Heart left ventricle (tissue), 16 donors: ENCODE data around the gene MACO1. TPM values are rescaled to one million over a fixed set of nuclear protein-coding genes. Genes with fewer than 3 reads are reported as not detected.
"Not testable (repeated sequence)": the region's sequence is repeated elsewhere in the genome, so short reads cannot be mapped to it uniquely, and the experiment has no call there.

ENCODE experiments used
- ATAC-seq, 4 donors: fragments of 200-7000 bp; cut with Tn5 transposase; one replicate each; pipeline ENCODE4 v1.9.1; 2020 to 2022; ENCODE audit warnings: moderate library complexity in 4 of 4, mild to moderate bottlenecking in 3 of 4, moderate number of reproducible peaks in 1 of 4
- DNase-seq, 5 donors: peaks; one replicate each; pipeline ENCODE4 v3.0.0-alpha.2; 2020
- H3K27ac ChIP-seq, 12 donors: fragments of 200-600 bp; sonication (generic) in 4 of 12; one replicate each; pipeline versions ENCODE4 v1.5.0 to v1.8.0; 2016 to 2022; ENCODE audit warnings: mild to moderate bottlenecking in 2 of 12
- H3K27me3 ChIP-seq, 9 donors: fragments of 200-600 bp; sonication (generic) in 2 of 9; one replicate each; pipeline versions ENCODE4 v1.5.1 to v1.8.0; 2016 to 2022; ENCODE audit warnings: mild to moderate bottlenecking in 3 of 9
- H3K36me3 ChIP-seq, 9 donors: fragments of 200-600 bp; sonication (generic) in 2 of 9; one replicate each; pipeline versions ENCODE4 v1.5.0 to v1.8.0; 2018 to 2022; ENCODE audit warnings: mild to moderate bottlenecking in 2 of 9
- H3K4me1 ChIP-seq, 12 donors: fragments of 200-600 bp; sonication (generic) in 4 of 12; one replicate each; pipeline versions ENCODE4 v1.5.0 to v1.8.0; 2016 to 2022; ENCODE audit warnings: mild to moderate bottlenecking in 3 of 12
- H3K4me3 ChIP-seq, 12 donors: fragments of 200-600 bp; sonication (generic) in 4 of 12; one replicate each; pipeline versions ENCODE4 v1.5.0 to v1.8.0; 2017 to 2022; ENCODE audit warnings: mild to moderate bottlenecking in 9 of 12, moderate library complexity in 4 of 12
- H3K9me3 ChIP-seq, 12 donors: fragments of 200-600 bp; sonication (generic) in 4 of 12; one replicate each; pipeline versions ENCODE4 v1.5.0 to v1.8.0; 2016 to 2022; ENCODE audit warnings: mild to moderate bottlenecking in 1 of 12
- POLR2A ChIP-seq, 2 donors: fragments of 450-650 bp; IDR thresholded peaks; one replicate each; pipeline ENCODE4 v1.6.1; 2017; ENCODE audit warnings: antibody characterized with exemption in 2 of 2, mild to moderate bottlenecking in 2 of 2, moderate library complexity in 2 of 2
- WGBS, 4 donors: extraction: QIAGEN DNeasy Blood & Tissue Kit in 2 of 4; methylation state at CpG; one replicate each; pipeline versions ENCODE4 v1.1.5 to v1.1.7; 2013 to 2018; 5-methylcytosine and 5-hydroxymethylcytosine counted together
- intact Hi-C, 10 donors: fragments of 100-400 bp; cut with DNase I; formaldehyde crosslinking; loops; one replicate each; pipeline versions ENCODE4 v1.11.1 to v1.14.2; 2022
- polyA plus RNA-seq, 2 donors: library from polyadenylated mRNA; stranded (reverse); fragments of 200-250 nt; gene quantifications; one replicate each; pipeline ENCODE4 v1.2.3, GENCODE V29; 2013
- total RNA-seq, 9 donors: library from RNA; depleted of rRNA in 2 of 9; stranded (reverse); fragments of >200 nt in 2 of 9; fragmentation: NEBNext Ultra II Directional in 3 of 9; extraction: Animal tissue kit (Norgen Biotek cat#: 25700) in 3 of 9; gene quantifications; one replicate each; pipeline versions ENCODE4 v1.1.0 to v1.2.4, GENCODE V29; 2016 to 2023
- TF ChIP-seq, protein P1 (sequence below), 12 donors: fragments of 200-600 bp; sonication (generic) in 4 of 12; IDR thresholded peaks; one replicate each; pipeline versions ENCODE4 v1.5.0 to v1.8.0; 2018 to 2022; ENCODE audit warnings: antibody characterized with exemption in 12 of 12, mild to moderate bottlenecking in 5 of 12
- donor health status: ischemic (EF 13 %, LVEDD 7.1; RV severe dilation, severe dysfunction).
- donor health status: healthy with polysubstance abuse.
- donor health status: DM: no; HTN: yes; CAD: no.
- donor health status: DM: no; HTN: no; CAD: no.
- donor health status: ischemic (EF 25% LVEDD 6.9; RV normal size, moderate dysfunction).
- donor health status: ischemic (EF 25% LVEDD 5.7; RV mildly dilated, moderate dysfunction).
- donor health status: healthy.
- donor health status: DM: yes; HTN: yes; CAD: no.
- donor health status: ischemic (EF 35%, LVEDD 5.7; RV mildly dilated, moderate dysfunction).
- donor health status: nonischemic (EF 11% LVEDD 7.7; RV severe dilation, severe dysfunction).
- donor health status: DM: yes; HTN: yes; CAD: no.
- donor health status: PGD.
- donor health status: ischemic (EF 29% LVEDD 5.4; RV normal size, mild dysfunction).
- donor health status: nonischemic (EF 23%, LVEDD 6.1; RV moderate dilation, normal function).

MACO1 gene
- total and polyA plus RNA-seq, 11 donors, result 5.8 to 21.0 (median 14.0) TPM

DNA sequence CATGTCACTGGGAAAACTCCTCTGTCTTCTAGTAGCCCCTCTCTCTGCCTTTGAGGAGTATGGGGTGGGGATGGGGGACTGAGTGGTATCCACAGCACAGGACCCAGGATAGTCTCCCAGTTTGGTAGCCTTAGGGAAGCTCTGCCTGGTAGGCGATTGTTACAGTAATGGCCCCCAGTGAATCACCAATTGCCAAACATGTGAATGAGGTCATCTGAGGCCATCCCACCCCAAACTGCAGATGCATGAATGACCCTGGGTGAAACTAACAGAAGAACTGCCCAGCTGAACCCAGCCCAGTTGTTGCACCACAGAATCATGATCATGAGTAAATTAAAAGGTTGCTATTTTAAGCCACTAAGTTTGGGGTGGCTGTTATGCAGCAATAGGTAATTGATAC is 16.1 kb upstream of the MACO1 start:
- not testable (repeated sequence) for DNase-seq
- intact Hi-C loops, result loop anchor here in 2 of 10 donors (5.0 kb wide), 1 partner anchor 127 kb away; no protein-coding TSS in a partner anchor
- 94 to 100% (median 100%) methylated on average over 1 of the region's 1 CpG; no CpG with 5 or more reads in 1 of the 4 donors for WGBS, 4 donors

DNA sequence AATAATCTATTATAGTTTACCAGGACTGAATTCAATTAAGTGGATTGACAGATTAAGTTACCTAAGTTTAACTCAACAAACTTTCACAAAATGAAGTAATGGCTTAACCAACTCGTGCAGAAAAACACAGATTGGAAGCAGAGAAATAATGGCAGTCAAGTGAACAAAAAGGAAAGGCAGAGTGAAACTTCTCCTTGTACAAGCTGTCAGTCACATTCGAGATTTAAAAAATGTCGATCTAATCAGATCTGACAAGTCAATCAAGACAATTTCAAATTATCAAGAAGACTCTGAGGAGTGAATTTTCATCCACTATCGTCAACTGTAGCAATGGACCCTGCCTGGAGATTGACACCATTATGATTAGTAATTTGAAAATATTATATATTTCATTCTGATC is 13.4 kb upstream of the MACO1 start:
- H3K27ac ChIP-seq, DNase-seq, H3K27me3 ChIP-seq, H3K36me3 ChIP-seq, H3K4me1 ChIP-seq, intact Hi-C loops, ATAC-seq, H3K9me3 ChIP-seq, H3K4me3 ChIP-seq: not testable (repeated sequence)
- 80 to 88% (median 85%) methylated on average over 4 of the region's 4 CpGs for WGBS, 4 donors

More for the DNA sequence above, 16.1 kb upstream of the MACO1 start:
- not testable (repeated sequence) for H3K4me1 ChIP-seq, H3K4me3 ChIP-seq, H3K27me3 ChIP-seq, H3K9me3 ChIP-seq, H3K27ac ChIP-seq, H3K36me3 ChIP-seq, ATAC-seq

DNA sequence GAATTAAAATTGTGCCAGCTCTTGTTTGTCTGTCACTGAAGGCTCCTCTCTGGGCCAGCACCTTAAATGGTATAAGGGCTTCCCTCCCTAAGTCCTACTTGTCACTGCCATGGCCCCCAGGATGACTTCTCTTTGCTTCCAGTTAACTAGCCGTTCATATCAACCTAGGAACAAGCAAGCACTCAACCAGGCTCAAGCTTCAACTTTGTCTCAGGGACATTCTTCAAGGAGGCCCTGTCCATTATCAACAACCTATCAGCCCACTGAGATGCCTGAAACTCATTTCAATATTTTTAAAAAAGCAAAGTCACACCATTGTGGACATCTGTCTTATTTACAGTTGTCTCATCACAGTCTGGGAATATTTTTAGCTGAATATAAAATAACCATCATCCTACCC is 11.4 kb upstream of the MACO1 start:
- ATAC-seq, H3K27me3 ChIP-seq, intact Hi-C loops, H3K4me3 ChIP-seq, H3K4me1 ChIP-seq, DNase-seq, H3K27ac ChIP-seq, H3K36me3 ChIP-seq, H3K9me3 ChIP-seq: not testable (repeated sequence)
- 88 to 100% (median 96%) methylated on average over 1 of the region's 1 CpG for WGBS, 4 donors

DNA sequence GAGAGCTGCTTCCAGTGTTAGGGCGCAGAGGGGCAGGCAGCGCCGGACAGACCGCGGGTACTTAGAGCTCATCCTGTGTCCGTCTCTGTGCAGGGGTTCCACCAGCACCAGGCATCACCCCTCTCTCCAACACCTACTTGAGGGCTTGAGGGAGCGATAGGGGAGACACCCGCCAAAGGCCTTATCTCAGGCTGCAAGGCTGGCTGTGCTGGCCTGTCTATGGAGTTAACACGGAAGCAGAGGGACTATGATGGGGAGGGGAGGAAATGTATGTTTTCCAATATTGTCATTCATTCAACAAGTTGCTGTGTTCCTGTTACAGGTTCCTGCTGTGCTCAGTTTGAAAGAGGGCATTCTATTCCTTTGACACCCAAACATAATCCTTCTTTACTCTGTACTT is 10.0 kb upstream of the MACO1 start, which contains the start of gene RHCE:
Gene RHCE (minus strand): TSS at position 111 of the 400 bp plus-strand sequence. CDS start 39 bp downstream, at position 72.
- H3K9me3 ChIP-seq, H3K27ac ChIP-seq, H3K4me1 ChIP-seq, H3K4me3 ChIP-seq, DNase-seq, H3K36me3 ChIP-seq, ATAC-seq, H3K27me3 ChIP-seq: not testable (repeated sequence)
- WGBS, 4 donors, result 83 to 90% (median 85%) methylated on average over 9 of the region's 9 CpGs
- intact Hi-C loops, result loop anchor here in 2 of 10 donors (10.0 kb wide), 2 partner anchors 194 to 384 kb away; partner anchors contain the start of genes MAN1C1 (in 1 of the 2) and SELENON (in 1 of the 2)

DNA sequence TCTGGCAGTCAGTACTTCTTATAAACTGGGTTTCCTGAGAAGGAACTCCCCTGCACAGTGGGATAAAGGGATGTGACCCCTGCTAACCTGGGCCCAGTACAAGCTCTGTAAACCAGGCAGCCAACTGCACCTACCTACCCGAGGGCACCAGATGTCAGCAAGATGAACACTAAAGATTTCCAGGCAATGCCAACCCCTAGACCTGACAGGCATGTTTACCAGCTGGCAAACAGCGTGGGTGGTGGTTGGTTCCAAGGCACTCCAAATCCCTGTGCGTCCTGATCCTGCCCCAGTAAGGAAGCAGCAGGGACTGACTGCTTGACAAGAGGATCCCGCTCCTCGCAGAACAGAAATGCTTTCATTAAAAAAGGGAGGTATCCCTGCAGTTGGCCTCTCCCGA is 7.5 kb upstream of the MACO1 start:
- not testable (repeated sequence) for H3K27ac ChIP-seq, ATAC-seq, H3K9me3 ChIP-seq, H3K4me3 ChIP-seq, H3K4me1 ChIP-seq, DNase-seq, H3K27me3 ChIP-seq, H3K36me3 ChIP-seq
- 82 to 89% (median 84%) methylated on average over 5 to 6 of the region's 6 CpGs for WGBS, 4 donors
- intact Hi-C loops, result loop anchor here in 2 of 10 donors (10.0 kb wide), 2 partner anchors 192 to 382 kb away; partner anchors contain the start of genes MAN1C1 (in 1 of the 2) and SELENON (in 1 of the 2)

DNA sequence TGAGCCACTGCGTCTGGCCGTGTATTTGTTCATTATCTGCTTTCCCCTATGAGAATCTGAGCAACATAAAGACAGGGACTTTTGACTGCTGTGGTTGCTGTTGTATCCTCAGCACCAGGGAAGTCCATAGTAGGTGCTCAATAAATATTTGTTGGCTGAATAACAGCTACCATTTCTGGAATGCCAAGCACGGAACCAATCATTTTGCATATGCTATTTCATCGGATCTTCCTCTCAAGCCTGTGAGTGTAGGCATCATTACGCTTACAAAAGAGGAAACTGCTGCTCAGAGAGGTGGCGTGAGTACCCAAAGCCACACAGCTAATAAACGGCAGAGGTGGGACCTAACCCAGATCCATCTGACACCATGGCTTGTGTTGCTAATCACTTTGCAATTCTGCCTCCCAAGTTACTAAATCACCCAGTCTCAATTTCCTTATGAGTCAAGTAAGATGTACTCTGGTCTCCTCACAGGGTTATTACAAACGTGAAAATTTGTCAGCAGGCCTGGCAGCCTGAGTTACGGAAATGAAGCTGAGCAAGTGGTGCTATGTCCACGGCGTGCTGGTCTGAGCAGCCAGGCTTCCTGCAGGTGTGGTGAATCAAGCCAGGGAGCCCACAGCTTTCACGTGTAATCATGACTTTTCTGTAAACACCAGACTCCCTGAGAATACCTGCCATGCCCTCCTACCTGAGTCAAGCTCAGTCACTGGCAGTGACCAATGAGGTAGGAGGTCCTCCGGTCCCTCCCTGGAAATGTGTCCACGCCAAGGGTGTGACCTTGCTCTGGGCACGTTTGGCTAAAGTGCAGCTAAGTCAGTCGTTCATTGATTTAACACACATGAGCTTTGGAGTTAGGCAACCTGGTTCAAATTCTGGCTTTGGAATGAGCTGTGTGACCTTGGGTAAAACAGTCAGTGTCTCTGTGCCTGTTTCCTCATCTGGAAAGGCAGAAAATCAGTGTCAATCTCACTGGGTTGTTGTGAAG is 5.3 kb upstream of the MACO1 start:
- peaks cover 0 to 12% (median 5%) of the 10 kb centered on the region in 12 donors for H3K4me1 ChIP-seq
- no peaks in the 10 kb centered on the region for H3K36me3 ChIP-seq
- intact Hi-C loops, result loop anchor here in 2 of 10 donors (10.0 kb wide), 2 partner anchors 189 to 379 kb away; partner anchors contain the start of genes MAN1C1 (in 1 of the 2) and SELENON (in 1 of the 2)
- no peak overlapping the region for H3K27ac ChIP-seq
- ATAC-seq (no peak), DNase-seq (no peak)
- H3K4me3 ChIP-seq, result no peak overlapping the region
- H3K9me3 ChIP-seq, result no peaks in the 10 kb centered on the region
- WGBS, 4 donors, result 81 to 88% (median 87%) methylated on average over 16 of the region's 16 CpGs
- no peaks in the 10 kb centered on the region for H3K27me3 ChIP-seq
- TF ChIP-seq, protein P1, sequence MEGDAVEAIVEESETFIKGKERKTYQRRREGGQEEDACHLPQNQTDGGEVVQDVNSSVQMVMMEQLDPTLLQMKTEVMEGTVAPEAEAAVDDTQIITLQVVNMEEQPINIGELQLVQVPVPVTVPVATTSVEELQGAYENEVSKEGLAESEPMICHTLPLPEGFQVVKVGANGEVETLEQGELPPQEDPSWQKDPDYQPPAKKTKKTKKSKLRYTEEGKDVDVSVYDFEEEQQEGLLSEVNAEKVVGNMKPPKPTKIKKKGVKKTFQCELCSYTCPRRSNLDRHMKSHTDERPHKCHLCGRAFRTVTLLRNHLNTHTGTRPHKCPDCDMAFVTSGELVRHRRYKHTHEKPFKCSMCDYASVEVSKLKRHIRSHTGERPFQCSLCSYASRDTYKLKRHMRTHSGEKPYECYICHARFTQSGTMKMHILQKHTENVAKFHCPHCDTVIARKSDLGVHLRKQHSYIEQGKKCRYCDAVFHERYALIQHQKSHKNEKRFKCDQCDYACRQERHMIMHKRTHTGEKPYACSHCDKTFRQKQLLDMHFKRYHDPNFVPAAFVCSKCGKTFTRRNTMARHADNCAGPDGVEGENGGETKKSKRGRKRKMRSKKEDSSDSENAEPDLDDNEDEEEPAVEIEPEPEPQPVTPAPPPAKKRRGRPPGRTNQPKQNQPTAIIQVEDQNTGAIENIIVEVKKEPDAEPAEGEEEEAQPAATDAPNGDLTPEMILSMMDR (IDR thresholded peaks at IDR 0.05), result no peak
- TF ChIP-seq POLR2A (IDR thresholded peaks at IDR 0.05), result no peak
